SK-N-SH (cell line): Measurements from ENCODE around the gene ZNF33A. TPM values are rescaled to one million over a fixed set of nuclear protein-coding genes. Genes with fewer than 3 reads are reported as not detected.

Source experiments
- CTCF ChIA-PET: fragments of 300-600, 350-600 bp; formaldehyde crosslinking; extraction: SDS; loops from one replicate; lab custom pipeline; 2021; lab: Yijun Ruan, JAX
- POLR2A ChIA-PET: fragments of 350-600 bp; sonication (Branson Sonifier 250); formaldehyde crosslinking; extraction: SDS; loops from one replicate; lab custom pipeline; 2020; ENCODE audit warnings: antibody characterized with exemption, inconsistent platforms; lab: Yijun Ruan, JAX
- DNase-seq: peaks from one replicate; pipeline ENCODE4 v3.0.0; 2012
- H2AFZ ChIP-seq: fragments of 200-600 bp; sonication (generic); 2 replicates; pipeline ENCODE4 v1.8.1; 2016; ENCODE audit warnings: antibody characterized with exemption, mild to moderate bottlenecking, low read depth
- H3F3A ChIP-seq: fragments of 200-600 bp; sonication (generic); replicated peaks from 2 replicates; pipeline ENCODE3; 2016; ENCODE audit warnings: antibody characterized with exemption, mild to moderate bottlenecking; ENCODE audit not compliant: insufficient read depth
- H3K27ac ChIP-seq, 2 experiments: fragments of 200-500 bp in 1 of 2; fragments of 200-600 bp in 1 of 2; sonication (Bioruptor generic) in 1 of 2; sonication (generic), shearing (Covaris generic) in 1 of 2; 2 replicates each; pipeline versions ENCODE4 v1.5.1 to v1.6.1; 2014 to 2016; ENCODE audit warnings: low read depth in 2 of 2, inconsistent platforms in 1 of 2, low read length in 1 of 2, mild to moderate bottlenecking in 1 of 2, mixed read lengths in 1 of 2
- H3K27me3 ChIP-seq: fragments of 200-600 bp; sonication (generic), shearing (Covaris generic); 2 replicates; pipeline ENCODE4 v1.6.1; 2016; ENCODE audit warnings: mixed run types; ENCODE audit not compliant: insufficient read depth
- H3K36me3 ChIP-seq, 2 experiments: fragments of 200-500 bp in 1 of 2; fragments of 200-600 bp in 1 of 2; sonication (Bioruptor generic) in 1 of 2; sonication (generic) in 1 of 2; replicated peaks in 1 of 2; 2 replicates each; pipeline versions ENCODE3 to v1.5.1; 2014 to 2016; ENCODE audit warnings: low read length in 1 of 2, mild to moderate bottlenecking in 1 of 2; ENCODE audit not compliant: insufficient read depth in 2 of 2, control insufficient read depth in 1 of 2
- H3K4me1 ChIP-seq, 2 experiments: fragments of 200-500 bp in 1 of 2; fragments of 200-600 bp in 1 of 2; sonication (Bioruptor generic) in 1 of 2; sonication (generic), shearing (Covaris generic) in 1 of 2; 2 replicates each; pipeline versions ENCODE4 v1.5.1 to v1.6.1; 2014 to 2016; ENCODE audit warnings: low read depth in 1 of 2, low read length in 1 of 2, mixed run types in 1 of 2; ENCODE audit not compliant: insufficient read depth in 2 of 2, control insufficient read depth in 1 of 2
- H3K4me2 ChIP-seq: fragments of 200-600 bp; sonication (generic), shearing (Covaris generic); 2 replicates; pipeline ENCODE4 v1.6.1; 2017; ENCODE audit warnings: mixed run types
- H3K4me3 ChIP-seq, 2 experiments: fragments of 200-500 bp in 1 of 2; fragments of 200-600 bp in 1 of 2; sonication (Bioruptor generic) in 1 of 2; sonication (generic), shearing (Covaris generic) in 1 of 2; 2 replicates each; pipeline versions ENCODE4 v1.5.1 to v1.8.1; 2014 to 2016; ENCODE audit warnings: low read depth in 2 of 2, inconsistent platforms in 1 of 2, low read length in 1 of 2, mild to moderate bottlenecking in 1 of 2, mixed read lengths in 1 of 2, moderate library complexity in 1 of 2
- H3K79me2 ChIP-seq: fragments of 200-600 bp; sonication (generic); 2 replicates; pipeline ENCODE4 v1.8.1; 2017; ENCODE audit warnings: mild to moderate bottlenecking; ENCODE audit not compliant: insufficient read depth
- H3K9ac ChIP-seq: fragments of 200-600 bp; sonication (generic); 2 replicates; pipeline ENCODE4 v1.6.1; 2017; ENCODE audit warnings: mixed run types
- H3K9me2 ChIP-seq: fragments of 200-600 bp; sonication (generic); 2 replicates; pipeline ENCODE4 v1.6.1; 2017; ENCODE audit warnings: mixed run types
- H3K9me3 ChIP-seq: fragments of 200-600 bp; sonication (generic); 2 replicates; pipeline ENCODE4 v1.6.1; 2017; ENCODE audit warnings: mixed run types, mild to moderate bottlenecking, moderate library complexity
- H4K20me1 ChIP-seq: fragments of 200-600 bp; sonication (generic); 2 replicates; pipeline ENCODE4 v1.6.1; 2017; ENCODE audit warnings: mild to moderate bottlenecking, mixed run types; ENCODE audit not compliant: insufficient read depth
- ELF1 ChIP-seq: IDR thresholded peaks from 2 replicates; pipeline ENCODE4 v1.4.0; 2012
- EP300 ChIP-seq, 2 experiments: IDR thresholded peaks; 2 replicates each; pipeline versions ENCODE4 v1.4.0 to v1.6.1; 2012; ENCODE audit warnings: borderline replicate concordance in 1 of 2, low read depth in 1 of 2, low read length in 1 of 2
- EZH2phosphoT487 ChIP-seq: fragments of 200-600 bp; sonication (generic); IDR thresholded peaks from 2 replicates; pipeline ENCODE4 v1.6.1; 2017; ENCODE audit warnings: low read depth, mixed run types, mild to moderate bottlenecking, antibody characterized with exemption, moderate library complexity, borderline replicate concordance
- FOSL2 ChIP-seq: IDR thresholded peaks from 2 replicates; pipeline ENCODE4 v1.4.0; 2012; ENCODE audit warnings: low read depth, mild to moderate bottlenecking, moderate library complexity, borderline replicate concordance
- FOXJ3 ChIP-seq: sonication (generic); formaldehyde crosslinking; IDR thresholded peaks from 2 replicates; pipeline ENCODE4 v1.5.1; 2020; ENCODE audit warnings: mild to moderate bottlenecking, missing genetic modification reagents
- FOXM1 ChIP-seq: IDR thresholded peaks from 2 replicates; pipeline ENCODE4 v1.4.0; 2012; ENCODE audit warnings: low read depth, mild to moderate bottlenecking
- GABPA ChIP-seq: IDR thresholded peaks from 2 replicates; pipeline ENCODE4 v1.4.0; 2012; ENCODE audit warnings: low read depth, mild to moderate bottlenecking
- GATA2 ChIP-seq: sonication (generic); formaldehyde crosslinking; IDR thresholded peaks from 2 replicates; pipeline ENCODE4 v1.5.0; 2020; ENCODE audit warnings: mild to moderate bottlenecking, missing genetic modification reagents
- MEF2A ChIP-seq: IDR thresholded peaks from 2 replicates; pipeline ENCODE4 v1.4.0; 2012; ENCODE audit warnings: low read depth, borderline replicate concordance
- NRF1 ChIP-seq: IDR thresholded peaks from 2 replicates; pipeline ENCODE4 v1.6.1; 2012; ENCODE audit warnings: low read depth, mild to moderate bottlenecking, low read length
- POLR2AphosphoS5 ChIP-seq: IDR thresholded peaks from 2 replicates; pipeline ENCODE4 v1.6.1; 2012; ENCODE audit warnings: low read depth, low read length
- RCOR1 ChIP-seq: fragments of 150-350 bp; IDR thresholded peaks from 2 replicates; pipeline ENCODE4 v1.6.1; 2017; ENCODE audit warnings: antibody characterized with exemption, low read length
- SIN3A ChIP-seq: IDR thresholded peaks from 2 replicates; pipeline ENCODE4 v1.6.1; 2012; ENCODE audit warnings: low read depth, mild to moderate bottlenecking, low read length, moderate library complexity, borderline replicate concordance
- SMC3 ChIP-seq: IDR thresholded peaks from 2 replicates; pipeline ENCODE4 v1.6.1; 2012; ENCODE audit warnings: low read depth, low read length, improper control_type of control experiment
- TAF1 ChIP-seq: IDR thresholded peaks from 2 replicates; pipeline ENCODE4 v1.6.1; 2012; ENCODE audit warnings: low read depth, mild to moderate bottlenecking, low read length, moderate library complexity, borderline replicate concordance
- TCF12 ChIP-seq: IDR thresholded peaks from 2 replicates; pipeline ENCODE4 v1.4.0; 2012
- YY1 ChIP-seq: IDR thresholded peaks from 2 replicates; pipeline ENCODE4 v1.4.0; 2012; ENCODE audit warnings: low read depth, mild to moderate bottlenecking
- WGBS: methylation state at CpG from one replicate; pipeline ENCODE4 v1.1.6; 2017; ENCODE audit warnings: low lambda C conversion rate; 5-methylcytosine and 5-hydroxymethylcytosine counted together
- polyA plus RNA-seq, 3 experiments: library from polyadenylated mRNA; depleted of rRNA; stranded (reverse); fragments of >200 nt; gene quantifications; 2 replicates each; pipeline ENCODE4 v1.2.3, GENCODE V29; 2012
- TF ChIP-seq, protein P1 (sequence below): IDR thresholded peaks from 2 replicates; pipeline ENCODE4; 2012
- TF ChIP-seq, protein P2 (sequence below): IDR thresholded peaks from 2 replicates; pipeline ENCODE4 v1.4.0; 2012; ENCODE audit warnings: low read depth
- TF ChIP-seq, protein P3 (sequence below): IDR thresholded peaks from 2 replicates; pipeline ENCODE4 v1.4.0; 2012; ENCODE audit warnings: low read depth, borderline replicate concordance
- TF ChIP-seq, protein P4 (sequence below): IDR thresholded peaks from 2 replicates; pipeline ENCODE4 v1.4.0; 2012; ENCODE audit warnings: low read depth, borderline replicate concordance
- TF ChIP-seq, protein P5 (sequence below): fragments of 200-600 bp; sonication (generic); IDR thresholded peaks from 2 replicates; pipeline ENCODE4 v1.6.1; 2017; ENCODE audit warnings: antibody characterized with exemption, mild to moderate bottlenecking, moderate library complexity

The ZNF33A gene
- polyA plus RNA-seq, 1 of the 3 experiments (the other 2 are of a cell fraction), result 5.7 TPM

DNA sequence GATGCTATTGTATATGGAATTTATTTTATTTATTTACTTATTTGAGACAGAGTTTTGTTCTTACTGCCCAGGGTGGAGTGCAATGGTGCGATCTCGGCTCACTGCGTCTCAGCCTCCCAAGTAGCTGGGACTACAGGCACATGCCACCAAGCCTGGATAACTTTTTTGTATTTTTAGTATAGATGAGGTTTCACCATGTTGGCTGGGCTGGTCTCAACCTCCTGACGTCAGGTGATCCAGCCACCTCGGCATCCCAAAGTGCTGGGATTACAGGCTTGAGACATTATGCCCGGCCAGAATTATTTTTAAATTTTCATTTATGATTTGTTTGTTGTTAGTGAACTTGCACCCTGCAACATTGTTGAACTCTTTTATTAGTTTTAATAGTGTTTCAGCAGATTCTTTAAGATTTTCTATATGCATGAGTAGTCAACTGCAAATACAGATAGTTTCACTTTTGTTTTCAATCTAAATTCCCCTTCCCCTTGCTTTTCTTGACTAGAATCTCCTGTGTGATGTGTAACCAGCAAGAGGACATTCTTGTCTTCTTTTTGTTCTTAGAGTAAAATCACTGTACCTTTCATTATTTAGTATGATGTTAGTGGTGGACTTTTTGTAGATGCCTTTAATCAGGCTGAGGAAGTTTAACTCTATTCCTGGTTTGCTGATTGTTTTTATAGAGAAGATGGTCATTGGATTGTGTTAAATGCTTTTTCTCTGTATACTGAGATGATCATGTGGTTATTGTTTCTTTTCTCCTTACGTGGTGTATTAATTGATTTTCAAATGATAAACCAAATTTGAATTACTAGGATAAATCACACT lies 27.8 kb downstream of the ZNF33A start:
- peak overlapping the region in 1 of 2 experiments; percentile 31; a peak in 2 of 4 replicates for H3K4me3 ChIP-seq
- no peaks in the 10 kb centered on the region for H3K4me1 ChIP-seq
- no peaks in the 10 kb centered on the region for H3K27me3 ChIP-seq
- H3K9me3 ChIP-seq, result no peaks in the 10 kb centered on the region
- no peak for DNase-seq
- 97% methylated on average over 7 of the region's 7 CpGs for WGBS
- H3K4me2 ChIP-seq, result 0 out of 2 replicates have a peak overlapping the region, but pooled peaks have one; percentile 6
- H3K79me2 ChIP-seq, result no peaks in the 10 kb centered on the region; the same call in 1 of the 2 replicates
- no peak overlapping the region for H2AFZ ChIP-seq
- H4K20me1 ChIP-seq, result no peaks in the 10 kb centered on the region
- H3F3A ChIP-seq, result no peaks in the 10 kb centered on the region
- ChIA-PET CTCF (no interaction called here), POLR2A (no interaction called here)
- H3K27ac ChIP-seq, result no peak overlapping the region
- no peaks in the 10 kb centered on the region for H3K9me2 ChIP-seq
- peaks cover 10 to 56% of the 10 kb centered on the region in 2 experiments for H3K36me3 ChIP-seq
- H3K9ac ChIP-seq, result no peak overlapping the region
- no peak for TF ChIP-seq POLR2AphosphoS5
- TF ChIP-seq FOXJ3 (CRISPR knock-in tag), result no peak
- TF ChIP-seq SMC3, result no peak
- no peak for TF ChIP-seq EZH2phosphoT487
- TF ChIP-seq EP300 (IDR thresholded peaks at IDR 0.05; ENCODE audit: borderline replicate concordance in 1 of 2, low read depth in 1 of 2, low read length in 1 of 2), result no peak
- TF ChIP-seq, protein P1, sequence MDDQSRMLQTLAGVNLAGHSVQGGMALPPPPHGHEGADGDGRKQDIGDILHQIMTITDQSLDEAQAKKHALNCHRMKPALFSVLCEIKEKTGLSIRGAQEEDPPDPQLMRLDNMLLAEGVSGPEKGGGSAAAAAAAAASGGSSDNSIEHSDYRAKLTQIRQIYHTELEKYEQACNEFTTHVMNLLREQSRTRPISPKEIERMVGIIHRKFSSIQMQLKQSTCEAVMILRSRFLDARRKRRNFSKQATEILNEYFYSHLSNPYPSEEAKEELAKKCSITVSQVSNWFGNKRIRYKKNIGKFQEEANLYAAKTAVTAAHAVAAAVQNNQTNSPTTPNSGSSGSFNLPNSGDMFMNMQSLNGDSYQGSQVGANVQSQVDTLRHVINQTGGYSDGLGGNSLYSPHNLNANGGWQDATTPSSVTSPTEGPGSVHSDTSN, result no peak
- no peak for TF ChIP-seq YY1
- no peak for TF ChIP-seq FOSL2
- no peak for TF ChIP-seq ELF1
- TF ChIP-seq, protein P2, sequence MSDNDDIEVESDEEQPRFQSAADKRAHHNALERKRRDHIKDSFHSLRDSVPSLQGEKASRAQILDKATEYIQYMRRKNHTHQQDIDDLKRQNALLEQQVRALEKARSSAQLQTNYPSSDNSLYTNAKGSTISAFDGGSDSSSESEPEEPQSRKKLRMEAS, result no peak
- TF ChIP-seq MEF2A, result no peak
- TF ChIP-seq RCOR1, result no peak

DNA sequence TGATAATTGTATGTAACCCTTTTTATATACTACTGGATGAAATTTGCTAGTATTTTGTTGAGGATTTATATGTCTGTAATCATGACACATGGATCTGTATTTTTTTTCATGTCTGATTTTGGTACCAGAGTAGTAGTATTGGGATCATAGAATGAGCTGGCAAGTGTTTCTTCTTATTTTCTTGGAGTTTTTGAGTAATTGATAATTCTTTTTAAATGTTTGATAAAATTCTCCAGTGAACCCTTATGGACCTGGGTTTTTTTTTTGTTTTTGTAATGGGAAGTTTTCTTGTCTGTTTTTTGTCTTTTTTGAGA lies 28.4 kb downstream of the ZNF33A start:
- Histone ChIP-seq H3K4me3 (peak overlapping the region in 1 of 2 experiments; percentile 31; a peak in 1 of 4 replicates), H3K4me2 (no peak overlapping the region), H3K9ac (no peak overlapping the region), H3F3A (no peaks in the 10 kb centered on the region), H3K27ac (no peak overlapping the region), H4K20me1 (no peaks in the 10 kb centered on the region), H3K27me3 (no peaks in the 10 kb centered on the region), H3K36me3 (peaks cover 10 to 56% of the 10 kb centered on the region in 2 experiments), H3K9me2 (no peaks in the 10 kb centered on the region), H3K9me3 (no peaks in the 10 kb centered on the region), H3K79me2 (no peaks in the 10 kb centered on the region; the same call in 1 of the 2 replicates), H2AFZ (no peak overlapping the region), H3K4me1 (no peaks in the 10 kb centered on the region)
- ChIA-PET CTCF (no interaction called here), POLR2A (no interaction called here)
- no peak for DNase-seq
- TF ChIP-seq FOXM1 (no peak), FOXJ3 (CRISPR knock-in tag) (no peak), EP300 (IDR thresholded peaks at IDR 0.05; ENCODE audit: borderline replicate concordance in 1 of 2, low read depth in 1 of 2, low read length in 1 of 2) (no peak), TCF12 (no peak), GATA2 (no peak), MEF2A (no peak), SIN3A (no peak), GABPA (no peak), TAF1 (no peak), NRF1 (no peak), YY1 (no peak)
- TF ChIP-seq, protein P3, sequence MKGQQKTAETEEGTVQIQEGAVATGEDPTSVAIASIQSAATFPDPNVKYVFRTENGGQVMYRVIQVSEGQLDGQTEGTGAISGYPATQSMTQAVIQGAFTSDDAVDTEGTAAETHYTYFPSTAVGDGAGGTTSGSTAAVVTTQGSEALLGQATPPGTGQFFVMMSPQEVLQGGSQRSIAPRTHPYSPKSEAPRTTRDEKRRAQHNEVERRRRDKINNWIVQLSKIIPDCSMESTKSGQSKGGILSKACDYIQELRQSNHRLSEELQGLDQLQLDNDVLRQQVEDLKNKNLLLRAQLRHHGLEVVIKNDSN, result no peak
- TF ChIP-seq, protein P4, sequence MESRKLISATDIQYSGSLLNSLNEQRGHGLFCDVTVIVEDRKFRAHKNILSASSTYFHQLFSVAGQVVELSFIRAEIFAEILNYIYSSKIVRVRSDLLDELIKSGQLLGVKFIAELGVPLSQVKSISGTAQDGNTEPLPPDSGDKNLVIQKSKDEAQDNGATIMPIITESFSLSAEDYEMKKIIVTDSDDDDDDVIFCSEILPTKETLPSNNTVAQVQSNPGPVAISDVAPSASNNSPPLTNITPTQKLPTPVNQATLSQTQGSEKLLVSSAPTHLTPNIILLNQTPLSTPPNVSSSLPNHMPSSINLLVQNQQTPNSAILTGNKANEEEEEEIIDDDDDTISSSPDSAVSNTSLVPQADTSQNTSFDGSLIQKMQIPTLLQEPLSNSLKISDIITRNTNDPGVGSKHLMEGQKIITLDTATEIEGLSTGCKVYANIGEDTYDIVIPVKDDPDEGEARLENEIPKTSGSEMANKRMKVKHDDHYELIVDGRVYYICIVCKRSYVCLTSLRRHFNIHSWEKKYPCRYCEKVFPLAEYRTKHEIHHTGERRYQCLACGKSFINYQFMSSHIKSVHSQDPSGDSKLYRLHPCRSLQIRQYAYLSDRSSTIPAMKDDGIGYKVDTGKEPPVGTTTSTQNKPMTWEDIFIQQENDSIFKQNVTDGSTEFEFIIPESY, result no peak
- TF ChIP-seq, protein P5, sequence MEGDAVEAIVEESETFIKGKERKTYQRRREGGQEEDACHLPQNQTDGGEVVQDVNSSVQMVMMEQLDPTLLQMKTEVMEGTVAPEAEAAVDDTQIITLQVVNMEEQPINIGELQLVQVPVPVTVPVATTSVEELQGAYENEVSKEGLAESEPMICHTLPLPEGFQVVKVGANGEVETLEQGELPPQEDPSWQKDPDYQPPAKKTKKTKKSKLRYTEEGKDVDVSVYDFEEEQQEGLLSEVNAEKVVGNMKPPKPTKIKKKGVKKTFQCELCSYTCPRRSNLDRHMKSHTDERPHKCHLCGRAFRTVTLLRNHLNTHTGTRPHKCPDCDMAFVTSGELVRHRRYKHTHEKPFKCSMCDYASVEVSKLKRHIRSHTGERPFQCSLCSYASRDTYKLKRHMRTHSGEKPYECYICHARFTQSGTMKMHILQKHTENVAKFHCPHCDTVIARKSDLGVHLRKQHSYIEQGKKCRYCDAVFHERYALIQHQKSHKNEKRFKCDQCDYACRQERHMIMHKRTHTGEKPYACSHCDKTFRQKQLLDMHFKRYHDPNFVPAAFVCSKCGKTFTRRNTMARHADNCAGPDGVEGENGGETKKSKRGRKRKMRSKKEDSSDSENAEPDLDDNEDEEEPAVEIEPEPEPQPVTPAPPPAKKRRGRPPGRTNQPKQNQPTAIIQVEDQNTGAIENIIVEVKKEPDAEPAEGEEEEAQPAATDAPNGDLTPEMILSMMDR, result no peak
